Large intestine (tissue), 3 donors: ENCODE measurements around the gene DICER1. TPM values are rescaled to one million over a fixed set of nuclear protein-coding genes. Genes with fewer than 3 reads are reported as not detected.

Source experiments
- DNase-seq, 2 donors: peaks; one replicate each; pipeline versions ENCODE4 v3.0.0 to v3.0.0-alpha.2; 2013
- H3K27ac ChIP-seq: one replicate; pipeline ENCODE4 v1.5.1; 2013; ENCODE audit warnings: low read length
- H3K27me3 ChIP-seq: 2 replicates; pipeline ENCODE4 v1.6.1; 2013; ENCODE audit warnings: low read length; ENCODE audit not compliant: control insufficient read depth, insufficient read depth
- H3K36me3 ChIP-seq: 2 replicates; pipeline ENCODE4 v1.6.1; 2013; ENCODE audit warnings: low read length; ENCODE audit not compliant: control insufficient read depth, insufficient read depth
- H3K4me1 ChIP-seq: one replicate; pipeline ENCODE4 v1.6.1; 2013; ENCODE audit warnings: low read length; ENCODE audit not compliant: control insufficient read depth, insufficient read depth
- H3K4me3 ChIP-seq: one replicate; pipeline ENCODE4 v1.5.1; 2013; ENCODE audit warnings: low read length
- H3K9me3 ChIP-seq: one replicate; pipeline ENCODE4 v1.6.1; 2013; ENCODE audit warnings: mild to moderate bottlenecking, low read depth, low read length, moderate library complexity; ENCODE audit not compliant: control insufficient read depth
- WGBS: methylation state at CpG from one replicate; pipeline ENCODE4 v1.1.5; 2013; ENCODE audit warnings: low lambda C conversion rate; ENCODE audit not compliant: insufficient coverage; 5-methylcytosine and 5-hydroxymethylcytosine counted together
- polyA plus RNA-seq: library from polyadenylated mRNA; unstranded; fragments of 120-200 nt; gene quantifications from one replicate; pipeline ENCODE4 v1.2.1, GENCODE V29; 2013

The DICER1 gene
- polyA plus RNA-seq, 1 donor: 32.2 TPM

DNA sequence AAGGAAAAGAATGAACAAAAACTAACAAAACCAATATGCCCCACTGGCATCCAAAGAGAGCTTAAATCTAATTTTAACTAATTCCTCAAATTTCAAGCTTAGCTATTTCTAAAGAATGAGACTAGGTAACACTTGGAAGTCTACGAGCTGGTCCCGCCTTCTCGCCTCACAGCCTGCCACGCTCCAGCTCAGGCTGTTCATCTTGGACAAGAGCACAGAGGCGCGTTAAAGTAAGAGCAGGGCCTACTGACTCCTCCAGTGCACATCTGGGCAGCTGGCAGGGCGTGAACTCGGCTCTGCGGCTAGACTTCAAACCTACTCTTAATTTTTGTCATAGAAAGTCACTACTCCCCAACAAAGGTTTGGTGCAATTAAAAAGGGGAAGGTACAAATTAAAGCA, 64.6 kb downstream of the DICER1 start:
- peaks cover 59% of the 10 kb centered on the region for H3K36me3 ChIP-seq
- no peaks in the 10 kb centered on the region for H3K9me3 ChIP-seq
- H3K4me3 ChIP-seq: no peak overlapping the region
- no CpG with 5 or more reads among the region's 9 CpGs for WGBS
- H3K27me3 ChIP-seq: no peaks in the 10 kb centered on the region
- H3K27ac ChIP-seq: no peak overlapping the region
- DNase-seq: no peak
- no peaks in the 10 kb centered on the region for H3K4me1 ChIP-seq

DNA sequence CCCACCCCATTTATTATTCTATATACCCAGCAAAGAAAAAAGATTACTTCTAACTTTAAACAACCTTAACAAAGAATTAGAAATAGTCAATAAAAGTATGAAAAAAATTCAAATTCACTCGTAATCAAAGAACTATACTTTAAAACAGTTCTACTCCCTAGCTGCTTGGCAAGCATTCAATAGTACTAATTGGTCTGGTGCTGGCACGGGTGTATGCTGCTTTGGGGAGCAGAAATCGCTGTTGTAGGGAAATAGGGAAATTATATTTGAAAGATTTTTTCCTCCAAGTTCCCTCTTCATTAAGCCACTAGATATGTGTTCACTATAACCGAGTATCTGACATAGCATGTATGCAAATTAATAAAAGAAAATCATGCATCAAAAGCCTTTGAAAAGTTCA, 65.7 kb downstream of the DICER1 start:
- Histone ChIP-seq H3K36me3 (peaks cover 64% of the 10 kb centered on the region), H3K27me3 (no peaks in the 10 kb centered on the region), H3K27ac (no peak overlapping the region), H3K4me3 (no peak overlapping the region), H3K4me1 (no peaks in the 10 kb centered on the region), H3K9me3 (no peaks in the 10 kb centered on the region)
- DNase-seq: no peak
- WGBS: 83% methylated on average over 1 of the region's 4 CpGs

DNA sequence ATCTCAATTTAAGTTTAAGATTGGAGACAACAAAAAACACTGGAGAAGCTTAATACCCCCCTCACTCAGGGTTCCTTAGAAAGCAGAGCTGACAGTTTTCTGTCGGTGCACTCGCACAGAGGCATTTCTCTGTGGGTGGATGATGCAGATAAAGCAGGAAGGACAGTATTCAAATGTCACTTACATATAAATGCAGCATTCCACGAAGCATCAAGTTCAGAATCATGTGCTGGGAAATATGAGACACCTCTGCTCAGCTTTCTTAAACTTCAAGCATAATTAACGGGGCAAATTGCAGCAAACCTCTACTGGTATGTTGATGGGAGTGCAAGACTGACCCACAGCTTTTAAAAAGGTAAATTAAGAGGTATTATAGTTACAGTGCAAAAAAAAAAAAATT, 68.7 kb downstream of the DICER1 start:
- peaks cover 47% of the 10 kb centered on the region for H3K36me3 ChIP-seq

DNA sequence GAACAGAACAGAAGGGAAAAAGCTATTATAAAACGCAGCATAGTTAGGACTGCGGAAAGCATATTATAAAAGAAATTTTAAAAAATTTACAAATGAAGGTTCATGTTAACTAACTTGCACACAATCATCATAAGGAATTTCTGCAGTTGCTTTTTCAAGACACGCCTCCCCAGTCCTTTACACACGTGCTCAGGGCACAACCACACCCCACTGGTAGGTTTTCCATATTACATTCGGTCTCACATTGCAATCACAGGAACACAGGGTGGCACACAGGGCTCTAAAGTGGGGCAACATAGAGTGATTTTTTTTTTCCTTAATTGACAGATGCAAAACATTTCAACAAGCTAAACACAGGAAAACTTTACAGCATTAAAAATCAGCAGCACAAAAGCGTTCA, 69.7 kb downstream of the DICER1 start:
- WGBS: 74% methylated on average over 3 of the region's 6 CpGs
- Histone ChIP-seq H3K36me3 (peaks cover 37% of the 10 kb centered on the region), H3K9me3 (no peaks in the 10 kb centered on the region), H3K4me3 (no peak overlapping the region), H3K4me1 (no peaks in the 10 kb centered on the region), H3K27ac (no peak overlapping the region), H3K27me3 (no peaks in the 10 kb centered on the region)
- no peak for DNase-seq

More for the DNA sequence above, 68.7 kb downstream of the DICER1 start:
- Histone ChIP-seq H3K27me3 (no peaks in the 10 kb centered on the region), H3K4me3 (no peak overlapping the region), H3K9me3 (no peaks in the 10 kb centered on the region), H3K4me1 (no peaks in the 10 kb centered on the region), H3K27ac (no peak overlapping the region)
- DNase-seq: no peak
- WGBS: 100% methylated on average over 1 of the region's 4 CpGs

DNA sequence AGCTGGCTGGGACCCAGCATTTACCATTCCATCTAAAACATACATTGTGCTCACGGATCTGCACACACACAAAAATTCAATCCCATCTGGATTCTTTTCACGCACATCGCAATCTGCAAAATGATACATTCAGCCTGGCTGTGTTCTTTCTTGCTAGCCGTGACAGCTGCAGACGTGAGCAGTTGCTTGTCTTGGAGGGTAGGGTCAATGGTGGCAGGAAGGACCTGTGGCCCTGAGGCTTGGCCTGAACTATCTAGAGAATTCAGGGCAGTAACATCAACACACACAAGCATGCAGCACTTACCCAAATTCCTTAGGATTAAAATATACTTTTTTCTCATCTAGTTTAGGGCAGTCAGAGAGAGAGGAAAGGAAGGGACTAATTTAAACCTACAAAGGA, 72.0 kb downstream of the DICER1 start:
- Histone ChIP-seq H3K36me3 (peaks cover 20% of the 10 kb centered on the region), H3K9me3 (no peaks in the 10 kb centered on the region), H3K4me1 (no peaks in the 10 kb centered on the region), H3K27me3 (no peaks in the 10 kb centered on the region), H3K27ac (no peak overlapping the region), H3K4me3 (no peak overlapping the region)
- no peak for DNase-seq
- WGBS: no CpG with 5 or more reads among the region's 5 CpGs

DNA sequence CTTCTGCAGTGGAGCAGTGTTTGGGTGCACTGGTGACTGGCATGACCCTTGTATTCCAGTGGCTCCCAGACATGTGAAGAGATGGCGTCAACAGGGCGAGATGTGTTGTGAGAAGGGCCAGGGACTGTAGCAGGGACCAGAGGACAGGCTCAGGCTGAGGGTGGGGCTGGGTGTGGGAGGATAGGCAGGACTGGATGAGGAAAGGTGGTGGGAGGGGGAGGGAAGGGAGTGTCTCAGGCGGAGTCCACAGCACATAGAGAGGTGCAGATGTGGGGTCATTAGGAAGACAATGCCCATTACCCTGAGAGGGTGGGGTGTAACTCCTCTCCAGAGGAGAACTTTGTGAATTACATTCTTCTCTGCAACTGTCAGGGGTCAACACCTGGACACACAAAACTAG, 78.5 kb downstream of the DICER1 start:
- H3K4me3 ChIP-seq: no peak overlapping the region
- DNase-seq: no peak
- H3K27ac ChIP-seq: no peak overlapping the region
- no peaks in the 10 kb centered on the region for H3K4me1 ChIP-seq
- no peaks in the 10 kb centered on the region for H3K9me3 ChIP-seq
- H3K27me3 ChIP-seq: peaks cover 5% of the 10 kb centered on the region
- no CpG with 5 or more reads among the region's 3 CpGs for WGBS
- no peaks in the 10 kb centered on the region for H3K36me3 ChIP-seq

DNA sequence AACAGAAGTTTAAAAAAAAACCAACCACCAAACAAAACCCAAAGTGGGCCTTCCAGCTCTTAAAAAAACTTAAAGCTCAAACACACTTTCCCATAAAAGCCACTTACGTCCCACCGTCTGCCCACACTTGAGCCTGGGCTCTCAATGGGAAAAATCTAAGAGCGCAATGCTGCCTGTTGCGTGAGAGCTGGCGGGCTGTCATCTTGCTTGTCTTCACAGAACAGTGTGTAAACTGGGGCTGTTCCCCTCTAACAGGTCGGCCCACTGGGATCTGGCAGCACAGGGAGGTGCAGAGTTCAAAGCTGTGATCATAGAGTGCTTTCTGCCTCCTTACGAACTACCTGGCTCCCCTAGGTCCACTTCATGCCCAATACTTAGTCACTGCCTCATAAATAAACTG, 80.0 kb downstream of the DICER1 start:
- Histone ChIP-seq H3K9me3 (no peaks in the 10 kb centered on the region), H3K27me3 (peaks cover 5% of the 10 kb centered on the region), H3K36me3 (no peaks in the 10 kb centered on the region), H3K27ac (no peak overlapping the region), H3K4me1 (no peaks in the 10 kb centered on the region), H3K4me3 (no peak overlapping the region)
- no peak for DNase-seq
- WGBS: 80% methylated on average over 1 of the region's 7 CpGs

DNA sequence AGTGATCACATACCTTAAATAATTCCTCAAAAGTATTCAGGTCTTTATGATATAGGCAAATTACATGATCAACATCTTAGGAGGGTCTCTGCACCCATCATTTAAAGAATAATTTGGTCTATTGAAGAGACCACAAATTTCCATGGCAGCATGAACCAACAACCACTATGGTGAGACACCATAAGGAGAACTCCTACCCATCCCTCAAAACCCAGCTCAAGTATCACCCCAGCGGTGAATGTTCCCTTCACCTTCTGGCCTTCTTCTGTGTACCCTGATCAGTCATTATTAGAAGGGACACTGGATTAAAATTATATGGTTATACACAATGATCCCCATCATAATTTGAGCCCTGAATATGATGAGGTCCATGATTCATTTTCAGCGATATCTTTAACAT, 81.5 kb downstream of the DICER1 start:
- Histone ChIP-seq H3K4me1 (no peaks in the 10 kb centered on the region), H3K9me3 (no peaks in the 10 kb centered on the region), H3K27ac (no peak overlapping the region), H3K27me3 (peaks cover 12% of the 10 kb centered on the region), H3K4me3 (no peak overlapping the region), H3K36me3 (no peaks in the 10 kb centered on the region)
- no peak for DNase-seq
- 100% methylated on average over 1 of the region's 2 CpGs for WGBS

DNA sequence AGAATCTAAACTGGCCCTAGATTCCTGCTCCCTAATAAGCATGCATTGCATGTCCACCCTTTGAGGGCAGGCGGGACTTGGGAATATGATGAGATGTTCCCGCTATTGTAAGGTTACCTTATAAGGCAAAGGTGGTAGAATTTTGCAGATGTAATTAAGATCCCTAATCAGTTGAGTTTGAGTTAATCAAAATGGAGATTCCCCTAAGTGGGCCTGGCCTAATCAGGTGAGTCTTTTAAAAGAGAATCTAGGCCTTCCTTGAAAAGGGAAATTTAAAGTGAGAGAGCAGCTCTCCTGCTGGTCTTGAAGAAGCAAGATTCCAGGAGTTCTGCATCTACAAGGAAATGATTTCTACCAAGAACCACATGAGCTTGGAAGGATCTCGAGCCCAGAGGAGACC, 83.4 kb downstream of the DICER1 start:
- no peak overlapping the region for H3K27ac ChIP-seq
- WGBS: no CpG with 5 or more reads among the region's 3 CpGs
- peaks cover 12% of the 10 kb centered on the region for H3K27me3 ChIP-seq
- H3K9me3 ChIP-seq: no peaks in the 10 kb centered on the region
- no peaks in the 10 kb centered on the region for H3K36me3 ChIP-seq
- H3K4me1 ChIP-seq: no peaks in the 10 kb centered on the region
- no peak for DNase-seq
- no peak overlapping the region for H3K4me3 ChIP-seq

DNA sequence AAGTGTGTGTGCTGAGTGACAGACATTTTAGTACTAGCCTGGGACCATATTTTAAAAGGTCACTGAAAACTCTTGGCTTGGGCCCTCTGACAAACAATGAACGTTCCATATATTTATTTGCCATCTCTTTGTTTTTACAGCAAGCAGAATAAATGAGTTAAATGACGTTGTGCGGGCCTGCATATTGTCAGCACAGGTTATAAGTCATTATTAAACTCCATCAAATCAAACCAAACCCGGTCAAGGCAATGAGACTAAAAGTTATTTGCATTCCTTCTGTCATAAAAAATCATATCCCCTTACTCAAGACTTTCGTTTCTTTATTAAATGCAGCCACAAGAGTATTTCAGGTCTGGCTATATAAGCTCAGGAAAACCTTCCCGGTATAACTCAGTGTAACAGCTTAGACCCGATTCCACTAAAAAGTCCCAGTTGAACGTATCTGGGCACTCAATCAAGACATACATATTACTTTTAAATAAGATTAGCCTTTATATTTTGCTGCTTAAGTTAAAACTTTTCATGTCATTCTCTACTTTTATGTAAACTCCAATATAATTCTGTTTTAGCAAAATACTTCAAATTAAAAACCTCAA, 84.9 kb downstream of the DICER1 start:
- Histone ChIP-seq H3K9me3 (no peaks in the 10 kb centered on the region), H3K27ac (no peak overlapping the region), H3K36me3 (no peaks in the 10 kb centered on the region), H3K27me3 (peaks cover 12% of the 10 kb centered on the region), H3K4me3 (no peak overlapping the region), H3K4me1 (no peaks in the 10 kb centered on the region)
- no peak for DNase-seq
- 63% methylated on average over 4 of the region's 8 CpGs for WGBS

DNA sequence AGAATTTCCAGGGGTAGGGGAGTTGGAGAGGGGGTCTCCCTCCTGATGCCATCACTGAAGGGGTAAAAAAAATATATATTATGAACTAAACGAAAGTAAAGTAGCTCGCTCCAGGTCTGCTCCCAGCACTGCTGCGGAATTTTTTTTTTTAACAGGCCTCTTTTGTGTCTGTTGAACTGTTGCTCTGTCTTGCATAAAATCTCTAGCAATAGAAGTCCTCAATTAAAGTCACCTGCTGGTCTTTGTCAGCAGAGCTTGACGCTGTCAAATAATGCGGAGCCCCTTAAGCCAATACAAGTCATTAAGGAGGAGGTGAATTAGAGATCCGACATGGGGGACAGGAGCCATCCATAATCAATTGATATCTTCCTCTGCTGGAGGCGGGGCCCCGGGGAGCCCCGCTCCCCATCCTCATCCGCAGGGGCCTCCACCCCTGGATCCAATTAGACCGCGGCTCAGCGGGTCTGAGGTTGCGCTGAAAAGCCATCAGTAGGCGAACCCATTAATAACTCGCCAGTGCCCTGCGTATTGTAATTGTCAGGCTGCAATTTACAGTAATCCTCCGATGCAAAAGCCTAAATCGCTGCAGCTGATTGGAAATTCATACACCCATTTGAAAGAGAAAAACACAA, 85.6 kb downstream of the DICER1 start:
- Histone ChIP-seq H3K27me3 (peaks cover 11% of the 10 kb centered on the region), H3K4me3 (no peak overlapping the region), H3K9me3 (no peaks in the 10 kb centered on the region), H3K36me3 (no peaks in the 10 kb centered on the region), H3K27ac (no peak overlapping the region), H3K4me1 (no peaks in the 10 kb centered on the region)
- 60% methylated on average over 2 of the region's 19 CpGs for WGBS
- no peak for DNase-seq
